Limb (tissue), 2 donors: ENCODE measurements around the gene ATF6.
"Not testable (repeated sequence)": the region's sequence is repeated elsewhere in the genome, so short reads cannot be mapped to it uniquely, and the experiment has no call there.

Source experiments
- DNase-seq, 2 donors: peaks; one replicate each; pipeline ENCODE4 v3.0.0-alpha.2; 2016; ENCODE audit errors: extremely low spot score in 2 of 2

ATF6 gene

GRCh38 chr1:161781995-161782394, 15.9 kb downstream of the ATF6 start:
- no peak for DNase-seq

GRCh38 chr1:161782886-161783285, 16.8 kb downstream of the ATF6 start:
- DNase-seq, result no peak

GRCh38 chr1:161784968-161785367, 18.8 kb downstream of the ATF6 start:
- no peak for DNase-seq

GRCh38 chr1:161787355-161787754, 21.2 kb downstream of the ATF6 start:
- DNase-seq, result no peak

GRCh38 chr1:161790587-161791317, 24.6 kb downstream of the ATF6 start:
- DNase-seq, result no peak

GRCh38 chr1:161791904-161792655, 26.0 kb downstream of the ATF6 start:
- no peak for DNase-seq

GRCh38 chr1:161792740-161793139, 26.6 kb downstream of the ATF6 start:
- peak in 1 of 2 donors; percentile 86 for DNase-seq

- DNase-seq, result no peak
These were observed 33.7 kb downstream of the ATF6 start for GRCh38 chr1:161799792-161800191.

GRCh38 chr1:161801955-161802354, 35.8 kb downstream of the ATF6 start:
- DNase-seq, result no peak

- DNase-seq, result no peak
These were observed 37.1 kb downstream of the ATF6 start for GRCh38 chr1:161803181-161803580.

- peak in 1 of 2 donors; percentile 38 for DNase-seq
These were observed 39.5 kb downstream of the ATF6 start for GRCh38 chr1:161805399-161806197.

- DNase-seq, result not testable (repeated sequence)
These were observed 43.1 kb downstream of the ATF6 start for GRCh38 chr1:161809202-161809601.

GRCh38 chr1:161809656-161810055, 43.5 kb downstream of the ATF6 start:
- DNase-seq, result not testable (repeated sequence)

- DNase-seq, result no peak
These were observed 44.7 kb downstream of the ATF6 start for GRCh38 chr1:161810780-161811179.

GRCh38 chr1:161816201-161816600, 50.1 kb downstream of the ATF6 start:
- DNase-seq, result no peak

- DNase-seq, result no peak
These were observed 51.1 kb downstream of the ATF6 start for GRCh38 chr1:161817176-161817730.

GRCh38 chr1:161820914-161821313, 54.8 kb downstream of the ATF6 start:
- no peak for DNase-seq

- no peak for DNase-seq
These were observed 58.5 kb downstream of the ATF6 start for GRCh38 chr1:161824618-161825017.

GRCh38 chr1:161825831-161826230, 59.7 kb downstream of the ATF6 start:
- no peak for DNase-seq

GRCh38 chr1:161826478-161826877, 60.4 kb downstream of the ATF6 start:
- no peak for DNase-seq

- DNase-seq, result no peak
These were observed 61.7 kb downstream of the ATF6 start for GRCh38 chr1:161827786-161828185.
